ENCODE measurements around the gene FBLN5. TPM values are rescaled to one million over a fixed set of nuclear protein-coding genes. Genes with fewer than 3 reads are reported as not detected.

FBLN5 gene
- polyA plus RNA-seq, 1 of the 3 experiments (the other 2 are of a cell fraction), result 39.8 TPM

DNA sequence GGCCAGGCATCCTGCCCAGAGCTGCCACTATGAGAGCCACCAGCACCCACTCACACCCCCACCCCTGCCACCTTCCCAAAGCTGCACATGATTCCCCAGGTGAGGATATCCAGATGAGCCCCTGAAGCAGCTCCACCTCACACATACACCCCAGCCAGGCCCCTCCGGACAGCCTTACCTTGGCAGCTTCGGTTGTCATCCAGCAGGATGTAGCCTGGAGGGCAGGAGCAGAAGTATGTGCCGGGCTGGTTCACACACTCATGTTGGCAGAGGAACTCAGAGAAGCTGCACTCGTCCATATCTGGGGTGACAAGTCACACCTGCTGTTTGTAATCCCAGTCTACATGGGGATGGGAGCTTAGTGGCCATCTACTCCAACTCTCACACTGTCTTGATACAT, 64.7 kb downstream of the FBLN5 start:
- DNase-seq, result no peak

DNA sequence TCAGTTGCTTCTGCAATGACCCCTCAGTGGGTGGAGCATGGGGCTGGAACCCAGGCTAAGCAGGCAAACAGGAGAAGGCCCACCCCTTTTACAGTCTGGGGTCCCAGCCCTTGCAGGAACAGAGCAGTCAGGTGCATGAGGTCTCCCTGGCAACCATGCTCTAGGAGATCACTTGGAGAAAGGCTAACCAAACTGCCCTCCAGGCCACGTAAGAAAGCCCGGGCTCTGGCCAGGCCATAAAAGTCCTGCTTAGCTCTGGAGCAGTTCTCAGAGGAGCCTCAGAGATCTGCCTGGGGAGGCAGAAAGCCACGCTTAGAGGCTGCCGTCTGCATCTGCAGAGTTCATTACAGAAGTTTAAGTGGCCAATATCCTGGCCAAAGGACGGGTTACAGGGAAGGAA, 65.1 kb downstream of the FBLN5 start:
- H3K9me3 ChIP-seq, result no peaks in the 10 kb centered on the region
- WGBS (ENCODE audit: low lambda C conversion rate), result 80% methylated on average over 1 of the region's 5 CpGs
- no peak overlapping the region for H3K4me3 ChIP-seq (ENCODE audit: low read depth in 2 of 2, low read length in 1 of 2)
- H3K9ac ChIP-seq, result no peak overlapping the region
- no peaks in the 10 kb centered on the region for H3K9me2 ChIP-seq
- no peaks in the 10 kb centered on the region for H4K20me1 ChIP-seq (ENCODE audit: insufficient read depth)
- H3K79me2 ChIP-seq (ENCODE audit: insufficient read depth), result no peaks in the 10 kb centered on the region
- H2AFZ ChIP-seq (ENCODE audit: low read depth), result no peak overlapping the region
- H3K27me3 ChIP-seq (ENCODE audit: insufficient read depth), result no peaks in the 10 kb centered on the region
- no peak for DNase-seq
- H3K36me3 ChIP-seq (replicated peaks in 1 of 2; ENCODE audit: control insufficient read depth in 1 of 2, insufficient read depth in 2 of 2, low read length in 1 of 2), result peaks cover 16 to 65% of the 10 kb centered on the region in 2 experiments
- ChIA-PET CTCF (interaction anchor here (1.1 kb wide), 1 partner anchor 10 kb away, joined by 6 read pairs; no protein-coding TSS in a partner anchor), POLR2A (no interaction called here)
- no peaks in the 10 kb centered on the region for H3F3A ChIP-seq (replicated peaks; ENCODE audit: insufficient read depth)
- H3K27ac ChIP-seq (ENCODE audit: low read depth in 2 of 2, low read length in 1 of 2), result no peak overlapping the region
- TF ChIP-seq TCF12 (IDR thresholded peaks at IDR 0.05), result no peak
- TF ChIP-seq, protein P1, sequence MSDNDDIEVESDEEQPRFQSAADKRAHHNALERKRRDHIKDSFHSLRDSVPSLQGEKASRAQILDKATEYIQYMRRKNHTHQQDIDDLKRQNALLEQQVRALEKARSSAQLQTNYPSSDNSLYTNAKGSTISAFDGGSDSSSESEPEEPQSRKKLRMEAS (IDR thresholded peaks at IDR 0.05; ENCODE audit: low read depth), result no peak
- TF ChIP-seq EP300 (IDR thresholded peaks at IDR 0.05; ENCODE audit: borderline replicate concordance in 1 of 2, low read depth in 1 of 2, low read length in 1 of 2), result no peak
- TF ChIP-seq FOSL2 (IDR thresholded peaks at IDR 0.05; ENCODE audit: borderline replicate concordance, low read depth), result no peak
- TF ChIP-seq SMC3 (IDR thresholded peaks at IDR 0.05; ENCODE audit: low read depth, low read length), result no peak
- TF ChIP-seq NRF1 (IDR thresholded peaks at IDR 0.05; ENCODE audit: low read depth, low read length), result no peak
- no peak for TF ChIP-seq TAF1 (IDR thresholded peaks at IDR 0.05; ENCODE audit: borderline replicate concordance, low read depth, low read length)
- TF ChIP-seq, protein P2, sequence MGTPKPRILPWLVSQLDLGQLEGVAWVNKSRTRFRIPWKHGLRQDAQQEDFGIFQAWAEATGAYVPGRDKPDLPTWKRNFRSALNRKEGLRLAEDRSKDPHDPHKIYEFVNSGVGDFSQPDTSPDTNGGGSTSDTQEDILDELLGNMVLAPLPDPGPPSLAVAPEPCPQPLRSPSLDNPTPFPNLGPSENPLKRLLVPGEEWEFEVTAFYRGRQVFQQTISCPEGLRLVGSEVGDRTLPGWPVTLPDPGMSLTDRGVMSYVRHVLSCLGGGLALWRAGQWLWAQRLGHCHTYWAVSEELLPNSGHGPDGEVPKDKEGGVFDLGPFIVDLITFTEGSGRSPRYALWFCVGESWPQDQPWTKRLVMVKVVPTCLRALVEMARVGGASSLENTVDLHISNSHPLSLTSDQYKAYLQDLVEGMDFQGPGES (IDR thresholded peaks at IDR 0.05; ENCODE audit: low read depth, low read length), result no peak
- no peak for TF ChIP-seq FOXM1 (IDR thresholded peaks at IDR 0.05; ENCODE audit: low read depth)
- no peak for TF ChIP-seq NFIC (IDR thresholded peaks at IDR 0.05; ENCODE audit: borderline replicate concordance)
- no peak for TF ChIP-seq CHD2 (IDR thresholded peaks at IDR 0.05; ENCODE audit: low read length, partially characterized antibody)
- H3K4me2 ChIP-seq, result no peak overlapping the region
- no peaks in the 10 kb centered on the region for H3K4me1 ChIP-seq (ENCODE audit: control insufficient read depth in 1 of 2, insufficient read depth in 2 of 2, low read depth in 1 of 2, low read length in 1 of 2)

More for the DNA sequence above, 64.7 kb downstream of the FBLN5 start:
- CTCF ChIA-PET, result interaction anchor here (1.1 kb wide), 1 partner anchor 10 kb away, joined by 6 read pairs; no protein-coding TSS in a partner anchor
- Histone ChIP-seq H3F3A (replicated peaks; ENCODE audit: insufficient read depth) (no peaks in the 10 kb centered on the region), H3K9me3 (no peaks in the 10 kb centered on the region), H4K20me1 (ENCODE audit: insufficient read depth) (no peaks in the 10 kb centered on the region), H3K4me1 (ENCODE audit: control insufficient read depth in 1 of 2, insufficient read depth in 2 of 2, low read depth in 1 of 2, low read length in 1 of 2) (no peaks in the 10 kb centered on the region), H3K9ac (no peak overlapping the region), H2AFZ (ENCODE audit: low read depth) (no peak overlapping the region), H3K9me2 (no peaks in the 10 kb centered on the region), H3K4me3 (ENCODE audit: low read depth in 2 of 2, low read length in 1 of 2) (no peak overlapping the region), H3K79me2 (ENCODE audit: insufficient read depth) (no peaks in the 10 kb centered on the region), H3K36me3 (replicated peaks in 1 of 2; ENCODE audit: control insufficient read depth in 1 of 2, insufficient read depth in 2 of 2, low read length in 1 of 2) (peaks cover 16 to 61% of the 10 kb centered on the region in 2 experiments), H3K27ac (ENCODE audit: low read depth in 2 of 2, low read length in 1 of 2) (no peak overlapping the region), H3K4me2 (no peak overlapping the region), H3K27me3 (ENCODE audit: insufficient read depth) (no peaks in the 10 kb centered on the region)
- 40% methylated on average over 3 of the region's 4 CpGs for WGBS (ENCODE audit: low lambda C conversion rate)
- TF ChIP-seq RCOR1 (IDR thresholded peaks at IDR 0.05; ENCODE audit: low read length) (no peak), NRF1 (IDR thresholded peaks at IDR 0.05; ENCODE audit: low read depth, low read length) (no peak), POLR2AphosphoS5 (IDR thresholded peaks at IDR 0.05; ENCODE audit: low read depth, low read length) (no peak), TEAD4 (IDR thresholded peaks at IDR 0.05; ENCODE audit: borderline replicate concordance, insufficient read depth) (no peak), FOXJ3 (CRISPR knock-in tag; IDR thresholded peaks at IDR 0.05) (no peak)
- TF ChIP-seq, protein P3, sequence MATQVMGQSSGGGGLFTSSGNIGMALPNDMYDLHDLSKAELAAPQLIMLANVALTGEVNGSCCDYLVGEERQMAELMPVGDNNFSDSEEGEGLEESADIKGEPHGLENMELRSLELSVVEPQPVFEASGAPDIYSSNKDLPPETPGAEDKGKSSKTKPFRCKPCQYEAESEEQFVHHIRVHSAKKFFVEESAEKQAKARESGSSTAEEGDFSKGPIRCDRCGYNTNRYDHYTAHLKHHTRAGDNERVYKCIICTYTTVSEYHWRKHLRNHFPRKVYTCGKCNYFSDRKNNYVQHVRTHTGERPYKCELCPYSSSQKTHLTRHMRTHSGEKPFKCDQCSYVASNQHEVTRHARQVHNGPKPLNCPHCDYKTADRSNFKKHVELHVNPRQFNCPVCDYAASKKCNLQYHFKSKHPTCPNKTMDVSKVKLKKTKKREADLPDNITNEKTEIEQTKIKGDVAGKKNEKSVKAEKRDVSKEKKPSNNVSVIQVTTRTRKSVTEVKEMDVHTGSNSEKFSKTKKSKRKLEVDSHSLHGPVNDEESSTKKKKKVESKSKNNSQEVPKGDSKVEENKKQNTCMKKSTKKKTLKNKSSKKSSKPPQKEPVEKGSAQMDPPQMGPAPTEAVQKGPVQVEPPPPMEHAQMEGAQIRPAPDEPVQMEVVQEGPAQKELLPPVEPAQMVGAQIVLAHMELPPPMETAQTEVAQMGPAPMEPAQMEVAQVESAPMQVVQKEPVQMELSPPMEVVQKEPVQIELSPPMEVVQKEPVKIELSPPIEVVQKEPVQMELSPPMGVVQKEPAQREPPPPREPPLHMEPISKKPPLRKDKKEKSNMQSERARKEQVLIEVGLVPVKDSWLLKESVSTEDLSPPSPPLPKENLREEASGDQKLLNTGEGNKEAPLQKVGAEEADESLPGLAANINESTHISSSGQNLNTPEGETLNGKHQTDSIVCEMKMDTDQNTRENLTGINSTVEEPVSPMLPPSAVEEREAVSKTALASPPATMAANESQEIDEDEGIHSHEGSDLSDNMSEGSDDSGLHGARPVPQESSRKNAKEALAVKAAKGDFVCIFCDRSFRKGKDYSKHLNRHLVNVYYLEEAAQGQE (IDR thresholded peaks at IDR 0.05; ENCODE audit: low read depth, low read length), result no peak
- TF ChIP-seq, protein P4, sequence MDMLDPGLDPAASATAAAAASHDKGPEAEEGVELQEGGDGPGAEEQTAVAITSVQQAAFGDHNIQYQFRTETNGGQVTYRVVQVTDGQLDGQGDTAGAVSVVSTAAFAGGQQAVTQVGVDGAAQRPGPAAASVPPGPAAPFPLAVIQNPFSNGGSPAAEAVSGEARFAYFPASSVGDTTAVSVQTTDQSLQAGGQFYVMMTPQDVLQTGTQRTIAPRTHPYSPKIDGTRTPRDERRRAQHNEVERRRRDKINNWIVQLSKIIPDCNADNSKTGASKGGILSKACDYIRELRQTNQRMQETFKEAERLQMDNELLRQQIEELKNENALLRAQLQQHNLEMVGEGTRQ (IDR thresholded peaks at IDR 0.05; ENCODE audit: borderline replicate concordance, low read depth, low read length), result no peak
- POLR2A ChIA-PET, result no interaction called here
